Measurements from ENCODE around the gene GLIS1. TPM values are rescaled to one million over a fixed set of nuclear protein-coding genes. Genes with fewer than 3 reads are reported as not detected.

GLIS1 gene
- total and polyA plus RNA-seq, 2 experiments from 2014 or later: 0.26 to 0.31 TPM

DNA sequence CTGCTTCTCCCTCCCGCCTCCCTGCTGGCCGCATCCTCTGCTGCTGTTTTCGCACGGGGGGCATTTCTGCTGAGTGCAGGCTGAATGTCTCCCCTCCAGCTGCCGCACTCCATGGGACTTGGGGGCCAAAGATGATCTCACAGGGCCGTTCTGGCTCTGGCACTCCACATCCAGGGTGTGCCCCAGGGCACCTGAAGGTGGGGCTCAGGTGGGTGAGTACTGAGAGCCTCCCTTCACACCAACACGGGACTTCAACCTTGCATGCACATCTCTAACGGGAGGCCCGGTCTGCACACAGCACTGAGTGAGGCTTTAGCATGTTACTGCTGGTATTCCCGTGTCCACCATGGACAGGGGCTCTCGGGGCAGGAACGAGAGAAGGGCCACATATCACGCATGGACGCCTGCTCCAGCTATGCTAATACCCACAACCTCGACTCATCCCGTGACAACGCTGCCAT, 190.9 kb downstream of the GLIS1 start (continued):
- TF ChIP-seq, protein P1, sequence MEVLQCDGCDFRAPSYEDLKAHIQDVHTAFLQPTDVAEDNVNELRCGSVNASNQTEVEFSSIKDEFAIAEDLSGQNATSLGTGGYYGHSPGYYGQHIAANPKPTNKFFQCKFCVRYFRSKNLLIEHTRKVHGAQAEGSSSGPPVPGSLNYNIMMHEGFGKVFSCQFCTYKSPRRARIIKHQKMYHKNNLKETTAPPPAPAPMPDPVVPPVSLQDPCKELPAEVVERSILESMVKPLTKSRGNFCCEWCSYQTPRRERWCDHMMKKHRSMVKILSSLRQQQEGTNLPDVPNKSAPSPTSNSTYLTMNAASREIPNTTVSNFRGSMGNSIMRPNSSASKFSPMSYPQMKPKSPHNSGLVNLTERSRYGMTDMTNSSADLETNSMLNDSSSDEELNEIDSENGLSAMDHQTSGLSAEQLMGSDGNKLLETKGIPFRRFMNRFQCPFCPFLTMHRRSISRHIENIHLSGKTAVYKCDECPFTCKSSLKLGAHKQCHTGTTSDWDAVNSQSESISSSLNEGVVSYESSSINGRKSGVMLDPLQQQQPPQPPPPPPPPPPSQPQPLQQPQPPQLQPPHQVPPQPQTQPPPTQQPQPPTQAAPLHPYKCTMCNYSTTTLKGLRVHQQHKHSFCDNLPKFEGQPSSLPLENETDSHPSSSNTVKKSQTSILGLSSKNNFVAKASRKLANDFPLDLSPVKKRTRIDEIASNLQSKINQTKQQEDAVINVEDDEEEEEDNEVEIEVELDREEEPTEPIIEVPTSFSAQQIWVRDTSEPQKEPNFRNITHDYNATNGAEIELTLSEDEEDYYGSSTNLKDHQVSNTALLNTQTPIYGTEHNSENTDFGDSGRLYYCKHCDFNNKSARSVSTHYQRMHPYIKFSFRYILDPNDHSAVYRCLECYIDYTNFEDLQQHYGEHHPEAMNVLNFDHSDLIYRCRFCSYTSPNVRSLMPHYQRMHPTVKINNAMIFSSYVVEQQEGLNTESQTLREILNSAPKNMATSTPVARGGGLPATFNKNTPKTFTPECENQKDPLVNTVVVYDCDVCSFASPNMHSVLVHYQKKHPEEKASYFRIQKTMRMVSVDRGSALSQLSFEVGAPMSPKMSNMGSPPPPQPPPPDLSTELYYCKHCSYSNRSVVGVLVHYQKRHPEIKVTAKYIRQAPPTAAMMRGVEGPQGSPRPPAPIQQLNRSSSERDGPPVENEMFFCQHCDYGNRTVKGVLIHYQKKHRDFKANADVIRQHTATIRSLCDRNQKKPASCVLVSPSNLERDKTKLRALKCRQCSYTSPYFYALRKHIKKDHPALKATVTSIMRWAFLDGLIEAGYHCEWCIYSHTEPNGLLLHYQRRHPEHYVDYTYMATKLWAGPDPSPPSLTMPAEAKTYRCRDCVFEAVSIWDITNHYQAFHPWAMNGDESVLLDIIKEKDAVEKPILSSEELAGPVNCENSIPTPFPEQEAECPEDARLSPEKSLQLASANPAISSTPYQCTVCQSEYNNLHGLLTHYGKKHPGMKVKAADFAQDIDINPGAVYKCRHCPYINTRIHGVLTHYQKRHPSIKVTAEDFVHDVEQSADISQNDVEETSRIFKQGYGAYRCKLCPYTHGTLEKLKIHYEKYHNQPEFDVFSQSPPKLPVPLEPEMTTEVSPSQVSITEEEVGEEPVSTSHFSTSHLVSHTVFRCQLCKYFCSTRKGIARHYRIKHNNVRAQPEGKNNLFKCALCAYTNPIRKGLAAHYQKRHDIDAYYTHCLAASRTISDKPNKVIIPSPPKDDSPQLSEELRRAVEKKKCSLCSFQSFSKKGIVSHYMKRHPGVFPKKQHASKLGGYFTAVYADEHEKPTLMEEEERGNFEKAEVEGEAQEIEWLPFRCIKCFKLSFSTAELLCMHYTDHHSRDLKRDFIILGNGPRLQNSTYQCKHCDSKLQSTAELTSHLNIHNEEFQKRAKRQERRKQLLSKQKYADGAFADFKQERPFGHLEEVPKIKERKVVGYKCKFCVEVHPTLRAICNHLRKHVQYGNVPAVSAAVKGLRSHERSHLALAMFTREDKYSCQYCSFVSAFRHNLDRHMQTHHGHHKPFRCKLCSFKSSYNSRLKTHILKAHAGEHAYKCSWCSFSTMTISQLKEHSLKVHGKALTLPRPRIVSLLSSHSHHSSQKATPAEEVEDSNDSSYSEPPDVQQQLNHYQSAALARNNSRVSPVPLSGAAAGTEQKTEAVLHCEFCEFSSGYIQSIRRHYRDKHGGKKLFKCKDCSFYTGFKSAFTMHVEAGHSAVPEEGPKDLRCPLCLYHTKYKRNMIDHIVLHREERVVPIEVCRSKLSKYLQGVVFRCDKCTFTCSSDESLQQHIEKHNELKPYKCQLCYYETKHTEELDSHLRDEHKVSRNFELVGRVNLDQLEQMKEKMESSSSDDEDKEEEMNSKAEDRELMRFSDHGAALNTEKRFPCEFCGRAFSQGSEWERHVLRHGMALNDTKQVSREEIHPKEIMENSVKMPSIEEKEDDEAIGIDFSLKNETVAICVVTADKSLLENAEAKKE (CRISPR knock-in tag; IDR thresholded peaks at IDR 0.05): no peak
- TF ChIP-seq CREB1 (CRISPR knock-in tag; IDR thresholded peaks at IDR 0.05; ENCODE audit: low read depth) (no peak), EZH2 (IDR thresholded peaks at IDR 0.05; ENCODE audit: low read depth, unreplicated experiment) (no peak)

DNA sequence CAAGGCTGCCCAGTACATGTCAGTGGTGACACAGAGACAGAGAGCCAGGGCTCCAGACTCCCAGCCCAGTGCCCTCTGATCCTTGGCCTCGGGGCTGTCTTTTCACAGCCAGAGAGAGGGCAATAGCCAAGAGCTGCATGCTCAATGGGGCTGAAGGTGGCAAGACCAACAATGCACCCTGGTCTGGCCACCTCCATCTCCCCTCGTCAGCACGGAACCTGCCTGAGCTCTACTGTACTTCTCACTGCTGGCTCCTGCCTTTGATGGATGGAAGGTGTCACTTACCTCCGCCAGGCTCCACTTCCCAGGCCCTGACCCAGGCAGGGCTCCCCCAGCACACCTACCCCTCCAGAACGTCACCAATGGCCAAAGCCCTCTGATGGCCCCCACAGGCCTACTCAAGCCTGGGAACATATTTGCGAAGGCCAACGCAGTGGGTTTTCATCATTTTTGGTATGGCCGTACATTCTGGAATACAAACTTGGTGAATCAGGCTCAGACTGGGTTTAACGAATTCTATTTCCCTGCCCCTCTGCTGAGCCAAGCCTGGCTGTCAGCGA, 191.7 kb downstream of the GLIS1 start:
- Histone ChIP-seq H3K79me2 (replicated peaks; ENCODE audit: insufficient read depth) (no peaks in the 10 kb centered on the region), H3K4me3 (no peak overlapping the region), H3K27ac (ENCODE audit: low read depth) (no peak overlapping the region), H3K4me2 (no peak overlapping the region), H2AFZ (no peak overlapping the region), H4K20me1 (replicated peaks; ENCODE audit: insufficient read depth) (no peaks in the 10 kb centered on the region), H3F3A (replicated peaks; ENCODE audit: low read depth) (no peaks in the 10 kb centered on the region), H3K4me1 (ENCODE audit: insufficient read depth) (peaks cover 7% of the 10 kb centered on the region; the same call in 1 of the 2 replicates), H3K27me3 (ENCODE audit: insufficient read depth) (no peaks in the 10 kb centered on the region), H3K36me3 (ENCODE audit: insufficient read depth) (no peaks in the 10 kb centered on the region), H3K9me2 (ENCODE audit: insufficient read depth) (no peaks in the 10 kb centered on the region)
- DNase-seq (ENCODE audit: low spot score) (no peak), ATAC-seq (no peak)
- peaks cover 11% of the 10 kb centered on the region; the same call in 2 of the 3 replicates for H3K4me1 Mint-ChIP-seq
- no peak overlapping the region for H3K27ac Mint-ChIP-seq
- H3K36me3 Mint-ChIP-seq (ENCODE audit: low read depth): no peaks in the 10 kb centered on the region
- no peak overlapping the region for H3K4me3 Mint-ChIP-seq
- no peaks in the 10 kb centered on the region for H3K9me3 Mint-ChIP-seq
- H3K27me3 Mint-ChIP-seq (ENCODE audit: insufficient read depth, low read depth, poor library complexity): peaks cover 14% of the 10 kb centered on the region
- no peak for TF ChIP-seq ZNF331 (CRISPR knock-in tag; IDR thresholded peaks at IDR 0.05; ENCODE audit: low read depth)
- no peak for TF ChIP-seq CREB1 (CRISPR knock-in tag; IDR thresholded peaks at IDR 0.05; ENCODE audit: low read depth)
- TF ChIP-seq NANOG (IDR thresholded peaks at IDR 0.05; ENCODE audit: borderline replicate concordance): no peak
- no peak for TF ChIP-seq ZNF114 (CRISPR knock-in tag; IDR thresholded peaks at IDR 0.05)
- TF ChIP-seq STAT1 (IDR thresholded peaks at IDR 0.05; ENCODE audit: unreplicated experiment): no peak
- TF ChIP-seq, protein P2, sequence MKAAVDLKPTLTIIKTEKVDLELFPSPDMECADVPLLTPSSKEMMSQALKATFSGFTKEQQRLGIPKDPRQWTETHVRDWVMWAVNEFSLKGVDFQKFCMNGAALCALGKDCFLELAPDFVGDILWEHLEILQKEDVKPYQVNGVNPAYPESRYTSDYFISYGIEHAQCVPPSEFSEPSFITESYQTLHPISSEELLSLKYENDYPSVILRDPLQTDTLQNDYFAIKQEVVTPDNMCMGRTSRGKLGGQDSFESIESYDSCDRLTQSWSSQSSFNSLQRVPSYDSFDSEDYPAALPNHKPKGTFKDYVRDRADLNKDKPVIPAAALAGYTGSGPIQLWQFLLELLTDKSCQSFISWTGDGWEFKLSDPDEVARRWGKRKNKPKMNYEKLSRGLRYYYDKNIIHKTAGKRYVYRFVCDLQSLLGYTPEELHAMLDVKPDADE (IDR thresholded peaks at IDR 0.05): no peak
- no peak for TF ChIP-seq EZH2phosphoT487 (IDR thresholded peaks at IDR 0.05; ENCODE audit: unreplicated experiment)
- TF ChIP-seq, protein P3, sequence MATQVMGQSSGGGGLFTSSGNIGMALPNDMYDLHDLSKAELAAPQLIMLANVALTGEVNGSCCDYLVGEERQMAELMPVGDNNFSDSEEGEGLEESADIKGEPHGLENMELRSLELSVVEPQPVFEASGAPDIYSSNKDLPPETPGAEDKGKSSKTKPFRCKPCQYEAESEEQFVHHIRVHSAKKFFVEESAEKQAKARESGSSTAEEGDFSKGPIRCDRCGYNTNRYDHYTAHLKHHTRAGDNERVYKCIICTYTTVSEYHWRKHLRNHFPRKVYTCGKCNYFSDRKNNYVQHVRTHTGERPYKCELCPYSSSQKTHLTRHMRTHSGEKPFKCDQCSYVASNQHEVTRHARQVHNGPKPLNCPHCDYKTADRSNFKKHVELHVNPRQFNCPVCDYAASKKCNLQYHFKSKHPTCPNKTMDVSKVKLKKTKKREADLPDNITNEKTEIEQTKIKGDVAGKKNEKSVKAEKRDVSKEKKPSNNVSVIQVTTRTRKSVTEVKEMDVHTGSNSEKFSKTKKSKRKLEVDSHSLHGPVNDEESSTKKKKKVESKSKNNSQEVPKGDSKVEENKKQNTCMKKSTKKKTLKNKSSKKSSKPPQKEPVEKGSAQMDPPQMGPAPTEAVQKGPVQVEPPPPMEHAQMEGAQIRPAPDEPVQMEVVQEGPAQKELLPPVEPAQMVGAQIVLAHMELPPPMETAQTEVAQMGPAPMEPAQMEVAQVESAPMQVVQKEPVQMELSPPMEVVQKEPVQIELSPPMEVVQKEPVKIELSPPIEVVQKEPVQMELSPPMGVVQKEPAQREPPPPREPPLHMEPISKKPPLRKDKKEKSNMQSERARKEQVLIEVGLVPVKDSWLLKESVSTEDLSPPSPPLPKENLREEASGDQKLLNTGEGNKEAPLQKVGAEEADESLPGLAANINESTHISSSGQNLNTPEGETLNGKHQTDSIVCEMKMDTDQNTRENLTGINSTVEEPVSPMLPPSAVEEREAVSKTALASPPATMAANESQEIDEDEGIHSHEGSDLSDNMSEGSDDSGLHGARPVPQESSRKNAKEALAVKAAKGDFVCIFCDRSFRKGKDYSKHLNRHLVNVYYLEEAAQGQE (IDR thresholded peaks at IDR 0.05; ENCODE audit: unreplicated experiment): no peak
- no peak for TF ChIP-seq JUNB (IDR thresholded peaks at IDR 0.05; ENCODE audit: unreplicated experiment)
- TF ChIP-seq, protein P4, sequence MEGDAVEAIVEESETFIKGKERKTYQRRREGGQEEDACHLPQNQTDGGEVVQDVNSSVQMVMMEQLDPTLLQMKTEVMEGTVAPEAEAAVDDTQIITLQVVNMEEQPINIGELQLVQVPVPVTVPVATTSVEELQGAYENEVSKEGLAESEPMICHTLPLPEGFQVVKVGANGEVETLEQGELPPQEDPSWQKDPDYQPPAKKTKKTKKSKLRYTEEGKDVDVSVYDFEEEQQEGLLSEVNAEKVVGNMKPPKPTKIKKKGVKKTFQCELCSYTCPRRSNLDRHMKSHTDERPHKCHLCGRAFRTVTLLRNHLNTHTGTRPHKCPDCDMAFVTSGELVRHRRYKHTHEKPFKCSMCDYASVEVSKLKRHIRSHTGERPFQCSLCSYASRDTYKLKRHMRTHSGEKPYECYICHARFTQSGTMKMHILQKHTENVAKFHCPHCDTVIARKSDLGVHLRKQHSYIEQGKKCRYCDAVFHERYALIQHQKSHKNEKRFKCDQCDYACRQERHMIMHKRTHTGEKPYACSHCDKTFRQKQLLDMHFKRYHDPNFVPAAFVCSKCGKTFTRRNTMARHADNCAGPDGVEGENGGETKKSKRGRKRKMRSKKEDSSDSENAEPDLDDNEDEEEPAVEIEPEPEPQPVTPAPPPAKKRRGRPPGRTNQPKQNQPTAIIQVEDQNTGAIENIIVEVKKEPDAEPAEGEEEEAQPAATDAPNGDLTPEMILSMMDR (conservative IDR thresholded peaks at IDR 0.05; ENCODE audit: low read depth in 2 of 2): no peak
- no peak for TF ChIP-seq EZH2 (IDR thresholded peaks at IDR 0.05; ENCODE audit: low read depth, unreplicated experiment)
- TF ChIP-seq POLR2AphosphoS5 (IDR thresholded peaks at IDR 0.05; ENCODE audit: low read depth): no peak

All from GM23338 (cell line).